Occipital lobe (tissue), 2 donors: Measurements from ENCODE around the gene GSS. TPM values are rescaled to one million over a fixed set of nuclear protein-coding genes. Genes with fewer than 3 reads are reported as not detected.

Experiments used
- DNase-seq: peaks from one replicate; lab custom pipeline; 2025; lab: John Stamatoyannopoulos, UW
- total RNA-seq: library from RNA; depleted of rRNA; stranded (reverse); fragments of >200 nt; gene quantifications from one replicate; pipeline ENCODE4 v1.2.3, GENCODE V29; 2014

GSS gene
- 41.5 TPM for total RNA-seq

DNA sequence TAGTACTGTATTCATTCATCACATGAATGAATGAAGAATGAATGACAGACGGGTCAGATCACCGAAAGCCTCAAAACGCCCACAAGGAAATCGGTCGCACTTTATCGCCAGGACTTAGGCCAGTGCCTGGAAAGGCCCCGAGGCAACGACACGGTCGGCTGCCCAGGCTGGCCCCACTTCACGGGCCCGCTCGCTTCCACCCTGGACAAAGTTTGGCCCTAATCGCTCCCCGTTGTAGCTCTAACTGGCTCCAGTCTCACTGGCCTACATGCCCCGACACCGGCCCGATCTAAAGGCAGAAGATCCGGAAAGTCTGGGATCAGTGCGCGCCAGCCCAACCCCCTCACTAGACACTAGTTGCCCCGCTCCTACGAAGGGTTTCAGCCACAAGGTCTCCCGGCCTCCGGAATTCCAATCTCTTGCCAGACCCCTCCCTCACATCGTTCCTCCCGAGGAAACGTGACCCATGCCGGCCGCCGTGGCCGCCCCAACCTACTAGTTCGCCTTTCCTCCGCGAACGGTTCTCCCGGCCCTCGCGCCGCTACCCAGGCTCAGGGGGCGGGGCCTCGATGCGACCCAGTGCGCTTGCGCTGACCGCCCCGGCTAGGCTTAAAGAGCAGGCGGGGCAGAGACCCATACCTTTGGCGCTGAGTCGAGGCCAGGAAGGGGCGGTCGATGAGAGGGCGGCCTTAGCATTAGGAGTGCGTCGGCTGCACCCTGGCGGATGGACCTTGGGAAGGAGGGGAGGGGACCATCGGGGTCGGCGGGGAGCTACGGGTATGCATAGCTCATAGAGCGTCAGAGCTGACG is at the start of gene GSS, which contains the start of gene MYH7B:
TSS of gene GSS (minus strand) at position 576 of the 810 bp plus-strand sequence. CDS start 3,954 bp downstream, outside the sequence.
TSS of gene MYH7B (plus strand) at position 638 of the 810 bp plus-strand sequence. CDS start 22,138 bp downstream, outside the sequence.
- peak; percentile 94 for DNase-seq

DNA sequence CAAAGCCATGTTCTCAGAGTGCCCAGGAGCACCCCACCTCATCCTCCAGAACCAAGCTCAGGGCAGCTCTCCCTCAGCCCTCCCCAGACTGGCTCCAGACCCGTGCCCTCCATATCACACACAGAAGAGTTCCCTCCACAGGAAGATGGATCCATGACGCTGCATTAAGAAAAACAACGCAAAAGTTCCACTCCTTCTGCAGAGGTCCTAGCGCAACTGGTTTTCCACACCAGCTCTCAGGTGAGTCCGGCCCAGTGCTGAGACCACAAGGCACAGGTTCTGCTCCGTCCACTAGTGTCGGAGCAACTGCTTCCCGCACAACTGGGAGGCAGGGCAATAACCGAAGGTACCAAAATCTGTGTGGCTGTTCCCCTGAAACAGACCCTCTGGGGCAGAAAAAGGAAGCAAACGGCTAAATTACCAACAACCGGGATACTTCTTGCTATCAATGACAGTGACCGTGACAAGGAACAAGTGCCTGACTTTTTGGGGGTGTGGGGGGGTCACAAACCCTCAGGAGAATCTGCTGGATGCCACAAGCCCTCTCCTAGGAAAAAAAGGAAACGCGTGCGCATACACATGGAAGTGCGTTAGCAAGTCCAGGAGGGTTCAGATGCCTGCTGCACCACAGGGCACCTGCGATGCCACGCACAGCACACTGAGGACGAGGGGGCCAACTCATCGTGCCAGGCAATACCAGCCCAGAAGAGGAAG is 49.3 kb upstream of the GSS start:
- no peak for DNase-seq

DNA sequence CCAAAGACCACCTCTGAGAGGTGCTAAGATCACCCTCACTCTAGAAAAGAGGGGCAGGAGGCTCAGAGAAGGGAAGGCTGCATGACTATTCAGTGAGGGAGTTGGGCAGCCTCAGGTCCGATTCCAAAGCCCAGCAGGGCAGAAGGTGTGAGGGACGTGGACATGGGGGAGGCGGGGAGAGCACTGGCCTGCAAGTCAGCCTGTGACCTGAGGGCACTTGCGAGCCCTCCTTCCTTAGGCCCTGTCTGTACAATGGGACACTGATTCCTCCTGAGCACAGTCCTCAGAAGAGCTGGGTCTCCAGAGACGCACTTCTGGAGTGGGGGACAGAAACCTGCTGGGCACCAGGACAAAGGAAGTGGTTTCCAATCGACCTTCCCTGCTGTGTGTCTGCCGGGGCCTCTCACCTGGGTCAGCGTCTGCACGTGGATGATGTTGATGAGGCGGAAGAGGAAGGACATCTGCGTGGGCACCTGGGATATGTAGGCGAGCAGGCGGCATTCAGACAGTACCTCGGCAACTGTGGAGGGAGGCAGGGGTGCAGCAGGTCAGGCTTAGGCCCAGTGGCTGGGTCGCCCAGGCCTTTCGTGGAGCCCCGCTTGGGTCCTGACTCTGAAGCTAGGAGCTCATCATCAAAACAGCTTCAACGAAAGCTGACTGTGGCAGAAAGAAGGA is 48.6 kb upstream of the GSS start:
- DNase-seq, result no peak

DNA sequence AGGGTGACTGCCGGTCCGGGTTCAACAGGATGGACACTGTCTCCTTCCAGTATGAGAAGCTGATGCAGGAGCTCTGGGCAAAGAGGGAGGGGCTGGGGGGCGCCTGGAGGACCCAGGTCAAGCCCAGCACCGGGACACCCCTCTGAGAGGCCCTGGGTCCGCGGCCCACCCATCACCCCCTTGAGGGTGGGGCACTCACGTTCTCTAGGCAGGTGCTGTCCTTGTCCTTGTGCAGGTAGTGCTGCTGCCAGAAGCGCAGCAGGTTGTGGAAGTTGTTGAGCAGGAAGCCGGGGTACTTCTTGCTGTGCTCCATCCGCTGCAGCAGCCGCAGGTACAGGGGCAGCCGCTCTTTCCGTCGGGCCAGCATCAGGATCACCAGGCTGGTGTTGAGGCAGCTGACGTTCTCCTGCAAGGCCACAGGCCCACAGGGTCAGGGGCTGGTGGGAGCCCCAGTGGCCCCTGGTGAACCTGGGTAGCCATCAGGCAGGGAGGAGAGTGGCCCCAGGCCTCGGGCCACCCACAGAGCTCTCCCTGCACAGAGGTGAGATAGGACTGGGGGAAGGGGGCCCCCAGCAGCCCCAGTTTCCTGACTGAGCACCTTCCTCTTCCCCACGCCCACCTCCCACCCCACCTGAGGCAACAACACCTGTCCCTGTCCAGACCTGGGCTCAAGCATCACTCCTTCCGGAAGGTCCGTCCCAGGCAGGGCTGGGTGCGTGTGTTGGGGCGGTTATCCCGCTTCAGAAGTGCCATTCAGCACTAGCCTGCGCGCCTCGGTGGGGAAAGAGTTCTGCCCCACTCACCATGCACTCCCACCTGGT is 47.8 kb upstream of the GSS start:
- no peak for DNase-seq

DNA sequence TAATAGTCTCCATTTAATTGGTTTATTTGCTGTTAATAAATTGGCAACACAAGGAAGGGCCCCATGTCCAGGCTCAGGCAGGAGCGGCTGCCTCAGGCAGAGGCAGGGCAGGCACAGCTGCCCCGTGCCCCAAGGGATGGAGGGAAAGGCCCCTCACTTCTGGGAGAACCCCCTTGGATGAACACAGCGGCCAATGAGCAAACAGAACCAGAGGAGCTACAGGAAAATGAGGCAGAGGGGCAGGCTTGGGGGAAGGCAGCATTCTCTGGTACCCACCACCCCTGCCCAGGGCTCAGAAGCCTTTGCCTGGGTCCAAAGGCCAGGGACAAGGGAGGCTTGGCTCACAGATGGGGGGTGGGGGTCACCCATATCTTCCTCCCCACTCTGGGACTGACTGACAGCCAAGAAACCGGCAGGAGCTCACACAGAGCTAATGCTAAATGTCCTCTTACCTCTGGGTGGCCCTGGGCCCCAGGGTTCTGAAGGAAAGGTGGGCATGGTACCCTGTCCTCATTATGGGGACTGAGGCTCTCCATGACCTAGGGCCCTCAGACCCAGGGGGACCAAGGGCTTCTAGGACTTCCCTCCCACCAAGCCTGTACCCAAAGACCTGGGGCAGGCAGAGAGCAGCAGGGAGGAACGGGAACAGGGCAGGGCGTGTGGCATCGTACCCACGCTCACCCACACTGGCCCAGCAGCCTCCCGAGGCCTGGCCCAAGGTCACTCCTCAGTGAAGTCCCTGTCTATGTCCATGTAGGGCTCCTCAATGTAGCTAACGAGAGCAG is 47.0 kb upstream of the GSS start:
- DNase-seq, result no peak

DNA sequence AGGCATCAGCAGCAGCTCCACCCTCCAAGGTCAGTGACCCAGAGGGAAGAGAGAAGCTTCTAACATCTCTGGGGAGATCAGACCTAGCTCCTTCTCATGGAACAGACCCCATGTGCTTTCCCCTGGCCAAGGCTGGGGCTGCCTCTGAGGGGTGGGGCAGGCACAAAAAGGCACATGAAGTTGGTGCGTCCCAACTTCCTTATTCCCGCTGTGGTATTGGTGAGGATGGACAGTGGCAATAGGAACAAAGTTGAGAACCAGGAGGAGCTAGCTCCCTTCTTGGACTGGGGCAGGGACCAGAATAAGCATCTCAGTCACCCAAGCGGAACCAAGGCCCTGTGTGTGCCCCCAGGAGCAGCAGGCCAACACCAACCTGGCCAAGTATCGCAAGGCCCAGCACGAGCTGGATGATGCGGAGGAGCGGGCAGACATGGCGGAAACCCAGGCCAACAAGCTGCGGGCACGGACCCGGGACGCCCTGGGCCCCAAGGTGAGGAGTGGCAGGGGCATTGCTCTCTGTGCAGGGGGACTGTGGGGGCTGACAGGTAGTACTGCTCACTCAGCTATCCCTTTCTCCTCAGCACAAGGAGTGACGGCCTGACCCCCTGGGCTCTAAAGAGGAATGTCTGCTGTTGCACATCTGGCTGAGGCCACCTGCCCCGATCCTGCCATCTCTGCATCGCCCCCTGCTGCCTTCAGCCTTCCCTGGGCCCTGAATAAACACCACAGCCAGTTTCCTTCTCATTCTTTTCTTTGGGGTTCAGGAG is 46.2 kb upstream of the GSS start:
- DNase-seq, result no peak

DNA sequence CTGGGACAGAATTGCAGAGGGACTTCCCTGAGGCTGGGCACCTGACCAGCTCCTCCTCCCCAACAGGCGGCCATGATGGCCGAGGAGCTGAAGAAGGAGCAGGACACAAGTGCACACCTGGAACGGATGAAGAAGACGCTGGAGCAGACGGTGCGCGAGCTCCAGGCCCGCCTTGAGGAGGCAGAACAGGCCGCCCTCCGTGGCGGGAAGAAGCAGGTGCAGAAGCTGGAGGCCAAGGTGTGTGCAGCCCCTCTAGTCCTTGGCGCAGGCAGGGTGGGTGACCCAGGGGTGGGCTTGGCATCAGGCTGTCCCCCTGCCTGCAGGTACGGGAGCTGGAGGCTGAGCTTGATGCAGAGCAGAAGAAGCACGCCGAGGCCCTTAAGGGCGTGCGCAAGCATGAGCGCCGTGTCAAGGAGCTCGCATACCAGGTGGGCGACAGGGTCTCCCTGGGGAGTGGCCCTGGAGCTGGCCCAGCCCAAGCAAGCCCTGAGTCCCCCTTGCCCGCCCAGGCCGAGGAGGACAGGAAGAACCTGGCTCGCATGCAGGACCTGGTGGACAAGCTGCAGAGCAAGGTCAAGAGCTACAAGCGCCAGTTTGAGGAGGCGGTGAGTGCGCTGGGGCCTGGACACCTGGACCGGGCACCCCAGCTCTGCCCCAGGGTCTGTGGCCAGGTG is 45.5 kb upstream of the GSS start:
- no peak for DNase-seq

DNA sequence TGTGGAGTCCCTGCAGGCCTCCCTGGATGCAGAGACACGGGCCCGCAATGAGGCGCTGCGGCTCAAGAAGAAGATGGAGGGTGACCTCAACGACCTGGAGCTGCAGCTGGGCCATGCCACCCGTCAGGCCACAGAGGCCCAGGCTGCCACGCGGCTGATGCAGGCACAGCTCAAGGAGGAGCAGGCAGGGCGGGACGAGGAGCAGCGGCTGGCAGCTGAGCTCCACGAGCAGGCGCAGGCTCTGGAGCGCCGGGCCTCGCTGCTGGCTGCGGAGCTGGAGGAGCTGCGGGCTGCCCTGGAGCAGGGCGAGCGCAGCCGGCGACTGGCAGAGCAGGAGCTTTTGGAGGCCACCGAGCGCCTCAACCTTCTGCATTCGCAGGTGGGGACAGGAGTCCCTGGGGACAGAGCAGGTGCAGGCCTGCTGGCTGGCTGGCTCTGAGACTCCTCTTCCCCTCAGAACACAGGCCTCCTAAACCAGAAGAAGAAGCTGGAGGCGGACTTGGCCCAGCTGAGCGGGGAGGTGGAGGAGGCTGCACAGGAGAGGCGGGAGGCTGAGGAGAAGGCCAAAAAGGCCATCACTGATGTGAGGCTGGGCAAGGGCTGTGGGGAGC is 44.8 kb upstream of the GSS start:
- no peak for DNase-seq

DNA sequence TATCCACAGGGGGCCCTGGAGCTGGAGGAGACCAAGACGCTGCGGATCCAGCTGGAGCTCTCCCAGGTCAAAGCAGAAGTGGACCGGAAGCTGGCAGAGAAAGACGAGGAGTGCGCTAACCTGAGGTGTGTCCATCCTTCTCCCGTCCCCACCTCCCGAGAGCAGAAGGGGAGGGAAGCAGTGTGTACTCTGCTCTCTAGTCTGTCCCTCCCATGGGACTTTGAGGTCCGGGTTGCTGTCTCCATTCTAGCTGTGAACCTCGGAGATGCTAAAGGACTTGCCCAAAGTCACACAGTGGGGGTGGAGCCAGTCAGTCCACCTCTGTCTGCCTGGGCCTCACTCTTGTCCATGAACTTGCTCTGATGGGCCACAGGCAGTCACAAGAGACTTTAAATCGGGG is 44.2 kb upstream of the GSS start:
- no peak for DNase-seq

DNA sequence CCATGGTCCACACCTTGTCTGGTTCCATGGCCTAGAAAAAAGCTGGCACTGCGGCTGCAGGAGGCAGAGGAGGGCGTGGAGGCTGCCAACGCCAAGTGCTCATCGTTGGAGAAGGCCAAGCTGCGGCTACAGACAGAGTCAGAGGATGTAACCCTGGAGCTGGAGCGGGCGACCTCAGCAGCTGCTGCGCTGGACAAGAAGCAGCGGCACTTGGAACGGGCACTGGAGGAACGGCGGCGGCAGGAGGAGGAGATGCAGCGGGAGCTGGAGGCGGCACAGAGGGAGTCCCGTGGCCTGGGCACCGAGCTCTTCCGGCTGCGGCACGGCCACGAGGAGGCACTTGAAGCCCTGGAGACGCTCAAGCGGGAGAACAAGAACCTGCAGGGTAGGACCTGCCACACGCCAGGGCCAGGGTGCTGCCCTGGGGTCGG is 43.4 kb upstream of the GSS start:
- DNase-seq, result no peak

DNA sequence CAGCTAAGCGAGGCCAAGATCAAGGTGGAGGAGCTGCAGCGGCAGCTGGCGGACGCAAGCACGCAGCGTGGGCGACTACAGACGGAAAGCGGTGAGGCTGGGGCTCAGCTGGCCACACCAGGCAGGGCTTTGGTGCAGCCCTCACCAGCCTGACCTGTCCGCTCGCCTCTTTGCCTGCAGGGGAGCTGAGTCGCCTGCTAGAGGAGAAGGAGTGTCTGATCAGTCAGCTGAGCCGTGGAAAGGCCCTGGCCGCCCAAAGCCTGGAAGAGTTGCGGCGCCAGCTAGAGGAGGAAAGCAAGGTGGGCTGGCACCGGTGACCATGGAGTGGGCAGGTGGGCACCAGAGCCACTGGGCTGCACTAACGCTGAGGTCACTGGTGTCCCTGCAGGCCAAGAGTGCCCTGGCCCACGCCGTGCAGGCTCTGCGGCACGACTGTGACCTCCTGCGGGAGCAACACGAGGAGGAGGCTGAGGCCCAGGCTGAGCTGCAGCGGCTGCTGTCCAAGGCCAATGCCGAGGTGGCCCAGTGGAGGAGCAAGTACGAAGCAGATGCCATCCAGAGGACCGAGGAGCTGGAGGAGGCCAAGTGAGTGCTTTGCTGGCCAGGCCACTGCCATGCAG is 42.8 kb upstream of the GSS start:
- DNase-seq, result no peak

DNA sequence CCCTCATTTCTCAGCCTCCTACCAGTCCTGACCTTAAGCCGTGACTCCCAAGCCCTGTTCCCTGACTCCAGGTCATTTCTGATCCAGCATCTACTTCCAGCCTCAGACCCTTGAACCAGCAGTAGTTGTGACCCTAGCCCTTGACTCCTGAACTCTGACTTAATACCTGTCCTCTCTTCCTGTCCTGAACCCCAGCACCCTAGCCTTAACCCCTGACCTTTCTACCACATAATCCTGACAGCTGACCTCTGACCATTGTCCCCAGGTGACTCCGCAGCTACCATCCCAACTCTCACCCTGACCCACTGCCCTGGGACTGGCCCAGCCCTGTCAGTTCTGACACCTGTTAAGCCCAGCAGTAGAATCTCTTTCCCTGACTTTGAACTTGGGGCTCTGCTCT is 42.2 kb upstream of the GSS start:
- no peak for DNase-seq

DNA sequence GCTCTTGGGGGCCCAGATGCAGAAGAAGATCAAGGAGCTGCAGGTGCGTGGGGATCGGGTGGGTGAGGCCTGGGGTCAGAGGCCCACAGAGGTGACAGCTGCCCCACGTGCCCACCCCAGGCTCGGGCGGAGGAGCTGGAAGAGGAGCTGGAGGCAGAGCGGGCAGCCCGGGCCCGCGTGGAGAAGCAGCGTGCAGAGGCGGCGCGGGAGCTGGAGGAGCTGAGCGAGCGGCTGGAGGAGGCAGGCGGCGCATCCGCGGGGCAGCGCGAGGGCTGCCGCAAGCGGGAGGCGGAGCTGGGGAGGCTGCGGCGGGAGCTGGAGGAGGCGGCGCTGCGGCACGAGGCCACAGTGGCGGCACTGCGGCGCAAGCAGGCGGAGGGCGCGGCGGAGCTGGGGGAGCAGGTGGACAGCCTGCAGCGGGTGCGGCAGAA is 41.5 kb upstream of the GSS start:
- DNase-seq, result peak; percentile 72

DNA sequence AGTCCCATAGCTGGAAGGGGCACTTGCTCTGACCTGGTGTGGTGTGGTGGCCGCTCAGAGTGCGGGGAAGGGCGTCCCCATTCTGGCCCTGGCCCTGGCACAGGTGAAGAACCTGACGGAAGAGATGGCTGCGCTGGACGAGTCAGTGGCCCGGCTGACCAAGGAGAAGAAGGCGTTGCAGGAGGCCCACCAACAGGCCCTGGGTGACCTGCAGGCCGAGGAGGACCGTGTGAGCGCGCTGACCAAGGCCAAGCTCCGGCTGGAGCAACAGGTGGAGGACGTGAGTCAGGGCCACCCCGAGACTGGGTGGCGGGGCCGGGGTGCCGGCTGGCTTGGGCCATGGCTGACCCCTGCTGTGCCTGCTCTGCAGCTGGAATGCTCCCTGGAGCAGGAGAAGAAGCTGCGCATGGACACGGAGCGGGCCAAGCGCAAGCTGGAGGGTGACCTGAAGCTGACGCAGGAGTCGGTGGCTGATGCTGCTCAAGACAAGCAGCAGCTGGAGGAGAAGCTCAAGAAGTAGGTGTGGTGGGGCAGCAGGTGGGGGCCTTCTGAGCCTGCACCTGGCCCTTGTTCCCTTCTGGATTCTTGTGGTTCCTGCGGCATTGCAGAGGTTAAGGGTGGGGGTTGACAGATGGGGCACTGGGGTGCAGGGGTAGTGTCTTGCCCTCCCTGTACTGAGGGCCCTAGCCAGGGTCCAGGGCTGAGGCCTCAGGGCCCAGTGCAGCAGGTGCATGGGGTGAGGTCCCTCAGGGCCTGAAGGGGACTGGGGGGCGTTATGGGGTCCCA is 40.8 kb upstream of the GSS start:
- no peak for DNase-seq

DNA sequence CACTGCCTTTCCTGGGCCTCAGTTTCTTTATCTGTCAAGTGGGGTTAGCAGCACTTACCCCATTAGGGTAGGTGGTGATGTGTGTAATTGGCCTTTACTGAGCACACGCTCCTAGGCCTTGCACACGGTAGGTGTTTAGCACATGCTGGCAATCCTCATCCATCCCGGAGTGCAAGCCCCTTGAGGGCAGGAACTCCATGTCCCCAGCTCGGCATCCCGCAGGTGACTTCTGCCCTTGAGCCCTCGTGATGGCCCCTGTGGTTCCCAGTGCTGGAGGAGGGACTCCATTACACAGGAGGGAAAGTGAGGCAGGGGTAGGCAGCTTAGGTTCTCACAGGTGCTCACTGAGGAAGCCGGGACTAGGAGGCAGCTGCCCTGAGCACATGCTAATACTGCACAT is 40.1 kb upstream of the GSS start:
- no peak for DNase-seq

DNA sequence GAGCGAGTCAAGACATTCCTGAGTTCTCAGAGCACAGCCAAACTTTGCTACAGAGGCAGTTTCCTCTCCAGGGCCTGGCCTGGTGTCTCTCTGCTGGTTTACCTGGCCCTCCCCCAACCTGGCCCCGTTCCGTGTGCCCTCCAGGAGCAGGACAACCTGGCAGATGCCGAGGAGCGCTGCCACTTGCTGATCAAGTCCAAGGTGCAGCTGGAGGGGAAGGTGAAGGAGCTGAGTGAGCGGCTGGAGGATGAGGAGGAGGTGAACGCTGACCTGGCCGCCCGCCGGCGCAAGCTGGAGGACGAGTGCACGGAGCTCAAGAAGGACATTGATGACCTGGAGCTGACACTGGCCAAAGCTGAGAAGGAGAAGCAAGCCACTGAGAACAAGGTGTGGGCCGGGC is 39.6 kb upstream of the GSS start:
- no peak for DNase-seq

DNA sequence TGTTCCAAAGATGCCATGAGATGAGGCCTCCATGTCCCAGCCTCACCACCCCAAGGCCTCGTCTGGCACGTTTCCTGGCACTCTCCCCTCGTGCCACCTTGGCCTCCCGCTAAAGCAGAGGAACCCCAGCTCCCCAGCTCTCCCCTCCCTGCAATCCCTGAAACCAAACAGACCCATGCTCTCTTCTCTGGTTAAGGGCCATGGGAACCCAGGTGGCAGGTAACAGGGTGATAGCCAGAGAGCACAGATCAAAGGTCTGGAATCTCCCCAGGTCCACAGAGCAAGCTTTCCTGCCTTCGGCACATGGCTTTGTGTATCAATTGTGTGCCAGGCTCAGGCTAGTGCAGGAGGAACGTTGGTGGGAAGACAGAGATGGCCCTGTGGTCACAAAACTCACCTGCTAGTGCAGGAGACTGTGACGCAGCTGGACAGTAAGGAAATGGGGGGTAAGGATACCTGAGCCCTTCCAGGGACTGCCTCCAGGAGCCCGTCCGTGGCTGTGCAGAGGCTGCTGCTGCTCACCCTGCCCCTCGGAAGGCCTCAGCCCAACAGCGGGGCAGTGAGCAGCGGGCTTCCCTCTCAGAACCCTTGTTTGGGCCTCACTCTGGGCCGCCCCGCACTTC is 39.0 kb upstream of the GSS start:
- DNase-seq, result no peak
